Memory B cell (primary cell): ENCODE data around the gene TRIM47.
A peak's percentile ranks its signal among the peaks of the same experiment; 100 is the strongest.

Experiments used
- ATAC-seq: fragments of 150-1000 bp; cut with Tn5 transposase; 2 replicates; pipeline ENCODE4 v1.10.0; 2021; ENCODE audit warnings: low read depth, mild to moderate bottlenecking, moderate library complexity
- DNase-seq, 2 donors: peaks; one replicate each; pipeline ENCODE4 v3.0.0; 2022; ENCODE audit warnings: low spot score in 2 of 2
- H3K27ac Mint-ChIP-seq: one replicate; pipeline ENCODE4 v1.8.0; 2022; ENCODE audit warnings: mild to moderate bottlenecking, moderate library complexity, mixed read lengths
- H3K27me3 Mint-ChIP-seq: one replicate; pipeline ENCODE4 v1.8.0; 2022; ENCODE audit warnings: mixed read lengths
- H3K36me3 Mint-ChIP-seq: one replicate; pipeline ENCODE4 v1.8.0; 2022; ENCODE audit warnings: mild to moderate bottlenecking, mixed read lengths
- H3K4me1 Mint-ChIP-seq: one replicate; pipeline ENCODE4 v1.8.0; 2022; ENCODE audit warnings: mixed read lengths
- H3K4me3 Mint-ChIP-seq: one replicate; pipeline ENCODE4 v1.8.0; 2022; ENCODE audit warnings: mild to moderate bottlenecking, moderate library complexity, mixed read lengths
- H3K9me3 Mint-ChIP-seq: one replicate; pipeline ENCODE4 v1.8.0; 2022; ENCODE audit warnings: mixed read lengths

TRIM47 gene

GRCh38 chr17:75834279-75834920, 44.0 kb downstream of the TRIM47 start:
- ATAC-seq (no peak), DNase-seq (no peak)
- Mint-ChIP-seq H3K36me3 (peaks cover 23% of the 10 kb centered on the region), H3K27me3 (no peaks in the 10 kb centered on the region), H3K27ac (no peak overlapping the region), H3K4me3 (no peak overlapping the region), H3K4me1 (peaks cover 4% of the 10 kb centered on the region), H3K9me3 (no peaks in the 10 kb centered on the region)

- H3K9me3 Mint-ChIP-seq, result no peaks in the 10 kb centered on the region
- H3K36me3 Mint-ChIP-seq, result peaks cover 20% of the 10 kb centered on the region
- ATAC-seq (no peak), DNase-seq (no peak)
- H3K27ac Mint-ChIP-seq, result peak overlapping the region; percentile 72
- H3K27me3 Mint-ChIP-seq, result no peaks in the 10 kb centered on the region
- no peak overlapping the region for H3K4me3 Mint-ChIP-seq
- peaks cover 6% of the 10 kb centered on the region for H3K4me1 Mint-ChIP-seq
These were observed 45.6 kb downstream of the TRIM47 start for GRCh38 chr17:75832652-75833400.

- DNase-seq (no peak), ATAC-seq (no peak)
- H3K4me3 Mint-ChIP-seq, result no peak overlapping the region
- H3K36me3 Mint-ChIP-seq, result peaks cover 20% of the 10 kb centered on the region
- no peaks in the 10 kb centered on the region for H3K27me3 Mint-ChIP-seq
- no peaks in the 10 kb centered on the region for H3K9me3 Mint-ChIP-seq
- H3K4me1 Mint-ChIP-seq, result peaks cover 6% of the 10 kb centered on the region
- H3K27ac Mint-ChIP-seq, result peak overlapping the region; percentile 72
These were observed 46.2 kb downstream of the TRIM47 start for GRCh38 chr17:75832164-75832651.

- H3K4me3 Mint-ChIP-seq, result no peak overlapping the region
- DNase-seq, result no peak
- H3K27me3 Mint-ChIP-seq, result no peaks in the 10 kb centered on the region
- no peaks in the 10 kb centered on the region for H3K9me3 Mint-ChIP-seq
- no peak overlapping the region for H3K27ac Mint-ChIP-seq
- ATAC-seq, result no peak
- H3K4me1 Mint-ChIP-seq, result peaks cover 8% of the 10 kb centered on the region
- H3K36me3 Mint-ChIP-seq, result peaks cover 20% of the 10 kb centered on the region
These were observed 47.3 kb downstream of the TRIM47 start for GRCh38 chr17:75831032-75831571.

- Mint-ChIP-seq H3K36me3 (peaks cover 20% of the 10 kb centered on the region), H3K4me1 (peaks cover 8% of the 10 kb centered on the region), H3K4me3 (no peak overlapping the region), H3K27ac (no peak overlapping the region), H3K27me3 (no peaks in the 10 kb centered on the region), H3K9me3 (no peaks in the 10 kb centered on the region)
- ATAC-seq, result no peak
- peak; percentile 38 to 50 for DNase-seq
These were observed 48.0 kb downstream of the TRIM47 start for GRCh38 chr17:75830164-75831031.

GRCh38 chr17:75829747-75830146, 48.6 kb downstream of the TRIM47 start:
- Mint-ChIP-seq H3K27ac (no peak overlapping the region), H3K36me3 (peaks cover 20% of the 10 kb centered on the region), H3K9me3 (no peaks in the 10 kb centered on the region), H3K27me3 (no peaks in the 10 kb centered on the region), H3K4me1 (peaks cover 8% of the 10 kb centered on the region), H3K4me3 (no peak overlapping the region)
- DNase-seq, result no peak
- no peak for ATAC-seq

GRCh38 chr17:75828741-75829140, 49.6 kb downstream of the TRIM47 start:
- DNase-seq, result no peak
- Mint-ChIP-seq H3K36me3 (peaks cover 13% of the 10 kb centered on the region), H3K9me3 (no peaks in the 10 kb centered on the region), H3K4me1 (peaks cover 8% of the 10 kb centered on the region), H3K4me3 (no peak overlapping the region), H3K27me3 (no peaks in the 10 kb centered on the region), H3K27ac (no peak overlapping the region)
- no peak for ATAC-seq

- no peak for DNase-seq
- peaks cover 9% of the 10 kb centered on the region for H3K36me3 Mint-ChIP-seq
- H3K4me1 Mint-ChIP-seq, result peaks cover 4% of the 10 kb centered on the region
- no peaks in the 10 kb centered on the region for H3K27me3 Mint-ChIP-seq
- H3K9me3 Mint-ChIP-seq, result no peaks in the 10 kb centered on the region
- H3K27ac Mint-ChIP-seq, result peak overlapping the region; percentile 69
- peak overlapping the region; percentile 70 for H3K4me3 Mint-ChIP-seq
- ATAC-seq, result no peak
These were observed 50.3 kb downstream of the TRIM47 start for GRCh38 chr17:75828076-75828400.

GRCh38 chr17:75827308-75828075, 50.9 kb downstream of the TRIM47 start:
- DNase-seq (peak; percentile 65 to 67), ATAC-seq (peak; percentile 80)
- Mint-ChIP-seq H3K27ac (peak overlapping the region; percentile 69), H3K36me3 (peaks cover 9% of the 10 kb centered on the region), H3K4me3 (peak overlapping the region; percentile 70), H3K4me1 (peaks cover 4% of the 10 kb centered on the region), H3K9me3 (no peaks in the 10 kb centered on the region), H3K27me3 (no peaks in the 10 kb centered on the region)

GRCh38 chr17:75826561-75827307, 51.6 kb downstream of the TRIM47 start:
- no peak for ATAC-seq
- H3K27ac Mint-ChIP-seq, result peak overlapping the region; percentile 41
- H3K36me3 Mint-ChIP-seq, result peaks cover 5% of the 10 kb centered on the region
- no peaks in the 10 kb centered on the region for H3K27me3 Mint-ChIP-seq
- H3K4me1 Mint-ChIP-seq, result peaks cover 9% of the 10 kb centered on the region
- no peaks in the 10 kb centered on the region for H3K9me3 Mint-ChIP-seq
- H3K4me3 Mint-ChIP-seq, result no peak overlapping the region
- DNase-seq, result no peak

GRCh38 chr17:75825748-75826370, 52.5 kb downstream of the TRIM47 start:
- Mint-ChIP-seq H3K27me3 (no peaks in the 10 kb centered on the region), H3K4me3 (no peak overlapping the region), H3K9me3 (no peaks in the 10 kb centered on the region), H3K27ac (no peak overlapping the region), H3K36me3 (peaks cover 5% of the 10 kb centered on the region), H3K4me1 (peaks cover 11% of the 10 kb centered on the region)
- ATAC-seq (no peak), DNase-seq (no peak)

GRCh38 chr17:75825149-75825552, 53.2 kb downstream of the TRIM47 start:
- H3K4me1 Mint-ChIP-seq, result peaks cover 11% of the 10 kb centered on the region
- DNase-seq (no peak), ATAC-seq (no peak)
- no peak overlapping the region for H3K4me3 Mint-ChIP-seq
- H3K36me3 Mint-ChIP-seq, result peaks cover 3% of the 10 kb centered on the region
- H3K9me3 Mint-ChIP-seq, result no peaks in the 10 kb centered on the region
- H3K27ac Mint-ChIP-seq, result no peak overlapping the region
- no peaks in the 10 kb centered on the region for H3K27me3 Mint-ChIP-seq
